MM.1S (cell line): ENCODE data around the gene LRPPRC.

Experiments
- DNase-seq: peaks from one replicate; pipeline ENCODE4 v3.0.0-alpha.2; 2015
- H2AFZ ChIP-seq: fragments of 300-600 bp; sonication (generic); 2 replicates; pipeline ENCODE4 v1.6.0; 2016; ENCODE audit warnings: antibody characterized with exemption, low read length
- H3F3A ChIP-seq: fragments of 300-600 bp; sonication (generic); 2 replicates; pipeline ENCODE4 v1.6.1; 2016; ENCODE audit warnings: mild to moderate bottlenecking, antibody characterized with exemption, low read length, moderate library complexity, mixed read lengths; ENCODE audit not compliant: insufficient read depth
- H3K27ac ChIP-seq: fragments of 300-600 bp; sonication (generic); 2 replicates; pipeline ENCODE4 v1.5.1; 2016; ENCODE audit warnings: mild to moderate bottlenecking, low read length
- H3K27me3 ChIP-seq: fragments of 300-600 bp; sonication (generic); replicated peaks from 2 replicates; pipeline ENCODE4 v1.6.0; 2016; ENCODE audit warnings: low read length; ENCODE audit not compliant: insufficient read depth
- H3K36me3 ChIP-seq: fragments of 300-600 bp; sonication (generic); replicated peaks from 2 replicates; pipeline ENCODE4 v1.6.1; 2016; ENCODE audit warnings: mild to moderate bottlenecking, low read length, mixed read lengths; ENCODE audit not compliant: insufficient read depth
- H3K4me1 ChIP-seq: fragments of 300-600 bp; sonication (generic); 2 replicates; pipeline ENCODE4 v1.6.1; 2016; ENCODE audit warnings: low read length, mixed read lengths
- H3K4me2 ChIP-seq: fragments of 300-600 bp; sonication (generic); 2 replicates; pipeline ENCODE4 v1.6.0; 2016; ENCODE audit warnings: low read depth, low read length
- H3K4me3 ChIP-seq: fragments of 300-600 bp; sonication (generic); 2 replicates; pipeline ENCODE4 v1.5.1; 2016; ENCODE audit warnings: low read length, mixed read lengths
- H3K79me2 ChIP-seq: fragments of 300-600 bp; sonication (generic); 2 replicates; pipeline ENCODE4 v1.6.1; 2016; ENCODE audit warnings: mixed run types, low read length, mixed read lengths
- H3K9ac ChIP-seq: fragments of 300-600 bp; sonication (generic); 2 replicates; pipeline ENCODE4 v1.6.1; 2016; ENCODE audit warnings: low read length, mixed read lengths
- H3K9me2 ChIP-seq: fragments of 300-600 bp; sonication (generic); replicated peaks from 2 replicates; pipeline ENCODE4 v1.6.1; 2016; ENCODE audit warnings: mild to moderate bottlenecking, low read length, mixed read lengths; ENCODE audit not compliant: insufficient read depth
- H3K9me3 ChIP-seq: fragments of 300-600 bp; sonication (generic); replicated peaks from 2 replicates; pipeline ENCODE4 v1.6.1; 2016; ENCODE audit warnings: mild to moderate bottlenecking, low read length, mixed read lengths; ENCODE audit not compliant: insufficient read depth
- H4K20me1 ChIP-seq: fragments of 300-600 bp; sonication (generic); 2 replicates; pipeline ENCODE4 v1.6.1; 2016; ENCODE audit warnings: mild to moderate bottlenecking, low read length, moderate library complexity, mixed read lengths; ENCODE audit not compliant: insufficient read depth
- EZH2 ChIP-seq: fragments of 300-600 bp; sonication (generic); optimal IDR thresholded peaks from 2 replicates; pipeline ENCODE3; 2017; ENCODE audit warnings: low read depth, mild to moderate bottlenecking, antibody characterized with exemption, low read length, mixed read lengths
- EZH2phosphoT487 ChIP-seq: fragments of 300-600 bp; sonication (generic); IDR thresholded peaks from 2 replicates; pipeline ENCODE4 v1.6.1; 2018; ENCODE audit warnings: antibody characterized with exemption, low read length
- TF ChIP-seq, protein P1 (sequence below): fragments of 300-600 bp; sonication (generic); IDR thresholded peaks from 2 replicates; pipeline ENCODE4 v1.5.1; 2016; ENCODE audit warnings: antibody characterized with exemption, low read length, mixed read lengths

LRPPRC gene

GRCh38 chr2:43880952-43881351, 114.8 kb downstream of the LRPPRC start:
- no peak overlapping the region for H3K27ac ChIP-seq
- no peaks in the 10 kb centered on the region for H3K4me1 ChIP-seq

DNA sequence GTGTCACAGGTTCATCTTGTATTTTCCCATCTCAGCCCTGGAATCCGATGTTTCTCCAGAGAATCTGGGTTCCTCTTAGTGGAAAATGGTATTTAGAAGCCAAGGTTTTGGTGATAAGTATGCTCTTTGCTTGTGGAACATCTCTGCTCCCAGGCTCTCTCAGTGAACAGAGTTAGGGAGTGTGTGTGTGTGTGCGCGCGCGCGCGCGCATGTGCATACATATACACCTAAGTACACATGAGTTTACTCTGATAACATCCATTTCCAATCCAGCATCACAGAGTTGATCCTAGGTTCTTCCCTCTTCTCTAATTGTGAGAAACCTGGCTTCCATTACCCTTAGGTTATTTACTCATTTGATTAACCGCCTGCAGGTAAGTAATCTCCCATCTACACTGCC, 115.3 kb downstream of the LRPPRC start:
- no peak overlapping the region for H3K27ac ChIP-seq
- no peaks in the 10 kb centered on the region for H3K27me3 ChIP-seq
- no peak overlapping the region for H3K4me2 ChIP-seq
- H3K4me1 ChIP-seq, result no peaks in the 10 kb centered on the region
- no peaks in the 10 kb centered on the region for H3K36me3 ChIP-seq
- no peak for DNase-seq
- H4K20me1 ChIP-seq, result no peaks in the 10 kb centered on the region
- TF ChIP-seq EZH2phosphoT487 (no peak), EZH2 (no peak)
- TF ChIP-seq, protein P1, sequence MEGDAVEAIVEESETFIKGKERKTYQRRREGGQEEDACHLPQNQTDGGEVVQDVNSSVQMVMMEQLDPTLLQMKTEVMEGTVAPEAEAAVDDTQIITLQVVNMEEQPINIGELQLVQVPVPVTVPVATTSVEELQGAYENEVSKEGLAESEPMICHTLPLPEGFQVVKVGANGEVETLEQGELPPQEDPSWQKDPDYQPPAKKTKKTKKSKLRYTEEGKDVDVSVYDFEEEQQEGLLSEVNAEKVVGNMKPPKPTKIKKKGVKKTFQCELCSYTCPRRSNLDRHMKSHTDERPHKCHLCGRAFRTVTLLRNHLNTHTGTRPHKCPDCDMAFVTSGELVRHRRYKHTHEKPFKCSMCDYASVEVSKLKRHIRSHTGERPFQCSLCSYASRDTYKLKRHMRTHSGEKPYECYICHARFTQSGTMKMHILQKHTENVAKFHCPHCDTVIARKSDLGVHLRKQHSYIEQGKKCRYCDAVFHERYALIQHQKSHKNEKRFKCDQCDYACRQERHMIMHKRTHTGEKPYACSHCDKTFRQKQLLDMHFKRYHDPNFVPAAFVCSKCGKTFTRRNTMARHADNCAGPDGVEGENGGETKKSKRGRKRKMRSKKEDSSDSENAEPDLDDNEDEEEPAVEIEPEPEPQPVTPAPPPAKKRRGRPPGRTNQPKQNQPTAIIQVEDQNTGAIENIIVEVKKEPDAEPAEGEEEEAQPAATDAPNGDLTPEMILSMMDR, result no peak
- no peak overlapping the region for H2AFZ ChIP-seq
- H3K4me3 ChIP-seq, result no peak overlapping the region
- H3K79me2 ChIP-seq, result no peaks in the 10 kb centered on the region
- H3K9me2 ChIP-seq, result no peaks in the 10 kb centered on the region
- no peaks in the 10 kb centered on the region for H3F3A ChIP-seq
- H3K9me3 ChIP-seq, result no peaks in the 10 kb centered on the region
- H3K9ac ChIP-seq, result no peak overlapping the region

More at GRCh38 chr2:43880952-43881351, 114.8 kb downstream of the LRPPRC start:
- Histone ChIP-seq H3K9ac (no peak overlapping the region), H3K9me2 (no peaks in the 10 kb centered on the region), H2AFZ (no peak overlapping the region), H3F3A (no peaks in the 10 kb centered on the region), H3K36me3 (no peaks in the 10 kb centered on the region), H3K27me3 (no peaks in the 10 kb centered on the region), H4K20me1 (no peaks in the 10 kb centered on the region), H3K4me3 (no peak overlapping the region), H3K79me2 (no peaks in the 10 kb centered on the region), H3K9me3 (no peaks in the 10 kb centered on the region), H3K4me2 (no peak overlapping the region)
- TF ChIP-seq EZH2phosphoT487 (no peak), EZH2 (no peak)
- TF ChIP-seq, protein P1, result no peak
- no peak for DNase-seq

DNA sequence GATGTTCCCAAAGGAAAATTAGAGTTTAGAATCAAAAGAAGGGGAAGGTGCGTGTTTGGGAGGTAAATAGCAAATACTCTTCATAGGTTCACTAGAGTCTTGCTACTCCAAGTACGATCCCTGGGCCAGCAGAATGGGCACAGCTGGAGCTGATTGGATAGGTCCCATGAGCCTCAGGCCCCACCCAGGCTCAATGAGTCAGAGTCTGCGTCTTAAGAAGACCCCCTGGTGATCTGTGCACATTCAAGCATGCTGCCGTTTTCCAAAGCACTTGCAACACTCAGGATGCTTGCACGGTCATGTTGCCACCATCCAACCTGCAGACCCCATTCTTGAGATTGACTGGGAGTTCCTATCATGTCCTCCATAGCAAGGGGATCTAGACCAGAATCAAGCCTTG, 116.5 kb downstream of the LRPPRC start:
- Histone ChIP-seq H4K20me1 (no peaks in the 10 kb centered on the region), H3F3A (no peaks in the 10 kb centered on the region), H3K4me2 (no peak overlapping the region), H3K27me3 (no peaks in the 10 kb centered on the region), H3K9ac (no peak overlapping the region), H3K27ac (no peak overlapping the region), H3K36me3 (no peaks in the 10 kb centered on the region), H3K79me2 (no peaks in the 10 kb centered on the region), H3K9me2 (no peaks in the 10 kb centered on the region), H3K4me3 (no peak overlapping the region), H3K4me1 (no peaks in the 10 kb centered on the region), H2AFZ (no peak overlapping the region), H3K9me3 (no peaks in the 10 kb centered on the region)
- TF ChIP-seq EZH2phosphoT487 (no peak), EZH2 (no peak)
- TF ChIP-seq, protein P1, result no peak
- no peak for DNase-seq
